ENCODE measurements around the gene SYDE1. TPM values are rescaled to one million over a fixed set of nuclear protein-coding genes. Genes with fewer than 3 reads are reported as not detected.

SYDE1 gene
- total and polyA plus RNA-seq, 10 of the 15 experiments (the other 5 are each of a cell fraction or from before 2014, with no cell fraction given): not detected

GRCh38 chr19:15159251-15159650 lies 52.0 kb downstream of the SYDE1 start:
- Histone ChIP-seq H3K4me3 (no peak overlapping the region), H3K9ac (ENCODE audit: control insufficient read depth, insufficient read depth, low read length) (no peak overlapping the region), H3K4me1 (ENCODE audit: control insufficient read depth, insufficient read depth, low read length) (no peaks in the 10 kb centered on the region), H3K4me2 (ENCODE audit: control insufficient read depth, insufficient read depth) (no peak overlapping the region), H3K27ac (ENCODE audit: control insufficient read depth, insufficient read depth) (no peak overlapping the region), H3K36me3 (ENCODE audit: control insufficient read depth in 2 of 2, insufficient read depth in 2 of 2, low read length in 1 of 2) (no peaks in the 10 kb centered on the region), H4K20me1 (ENCODE audit: control insufficient read depth, insufficient read depth) (no peaks in the 10 kb centered on the region), H3K9me3 (replicated peaks; ENCODE audit: control insufficient read depth, insufficient read depth, low read length) (peaks cover under 1% of the 10 kb centered on the region; the same call in 2 of the 3 replicates), H3K27me3 (replicated peaks in 1 of 2; ENCODE audit: control insufficient read depth in 2 of 2, insufficient read depth in 2 of 2, low read length in 1 of 2) (no peaks in the 10 kb centered on the region), H2AFZ (ENCODE audit: control insufficient read depth, low read depth, low read length) (no peak overlapping the region), H3K79me2 (ENCODE audit: control insufficient read depth, insufficient read depth, low read length) (no peaks in the 10 kb centered on the region)
- no peak for ATAC-seq
- RAD21 ChIA-PET (ENCODE audit: unreplicated experiment): no interaction called here
- 0% methylated on average over 3 of the region's 3 CpGs for WGBS (ENCODE audit: insufficient coverage, insufficient replicate concordance, low lambda C conversion rate, missing lambda C conversion rate)
- no peak for DNase-seq (ENCODE audit: low read depth, low spot score)
- SMC1A ChIA-PET (ENCODE audit: uncharacterized antibody, unreplicated experiment): no interaction called here
- CTCF ChIA-PET: interaction anchor here (0.6 to 1.3 kb wide), 6 partner anchors 10 to 396 kb away, joined by 3 to 5 read pairs (median 3); no protein-coding TSS in a partner anchor
- POLR2A ChIA-PET: no interaction called here
- TF ChIP-seq NFYB (IDR thresholded peaks at IDR 0.05; ENCODE audit: insufficient read depth, low read depth, low read length) (peak; percentile 87), SRF (IDR thresholded peaks at IDR 0.05; ENCODE audit: low read depth in 2 of 2, low read length in 2 of 2) (no peak)
- in situ Hi-C loops (cut with MboI) (no loop called here), intact Hi-C loops (cut with micrococcal nuclease; ENCODE audit: unreplicated experiment) (no loop called here)
- no TSS peak for BruUV-seq (replicated peaks)
- FAIRE-seq: no peak

- no TSS peak for BruUV-seq (replicated peaks)
- H3K79me2 ChIP-seq (ENCODE audit: control insufficient read depth, insufficient read depth, low read length): no peaks in the 10 kb centered on the region
- no peak overlapping the region for H3K4me3 ChIP-seq
- no peak for DNase-seq (ENCODE audit: low read depth, low spot score)
- H3K36me3 ChIP-seq (ENCODE audit: control insufficient read depth in 2 of 2, insufficient read depth in 2 of 2, low read length in 1 of 2): no peaks in the 10 kb centered on the region
- ChIA-PET RAD21 (ENCODE audit: unreplicated experiment) (interaction anchor here (0.5 to 1.4 kb wide), 3 partner anchors 12 to 394 kb away, joined by 3 to 4 read pairs (median 4); no protein-coding TSS in a partner anchor), SMC1A (ENCODE audit: uncharacterized antibody, unreplicated experiment) (interaction anchor here (0.5 to 0.8 kb wide), 2 partner anchors 12 to 394 kb away, joined by 3 to 4 read pairs; no protein-coding TSS in a partner anchor), CTCF (interaction anchor here (0.7 to 1.5 kb wide), 12 partner anchors 9 to 1217 kb away, joined by 3 to 8 read pairs (median 4); partner anchors contain the start of genes AKAP8L and FAM32A), POLR2A (interaction anchor here (0.6 kb wide), 1 partner anchor 1256 kb away, joined by 3 read pairs; no protein-coding TSS in a partner anchor)
- H3K4me1 ChIP-seq (ENCODE audit: control insufficient read depth, insufficient read depth, low read length): no peaks in the 10 kb centered on the region
- no peaks in the 10 kb centered on the region for H4K20me1 ChIP-seq (ENCODE audit: control insufficient read depth, insufficient read depth)
- H2AFZ ChIP-seq (ENCODE audit: control insufficient read depth, low read depth, low read length): no peak overlapping the region
- H3K9me3 ChIP-seq (replicated peaks; ENCODE audit: control insufficient read depth, insufficient read depth, low read length): peaks cover 7% of the 10 kb centered on the region; the same call in 1 of the 3 replicates
- H3K4me2 ChIP-seq (ENCODE audit: control insufficient read depth, insufficient read depth): no peak overlapping the region
- H3K27ac ChIP-seq (ENCODE audit: control insufficient read depth, insufficient read depth): no peak overlapping the region
- no peak overlapping the region for H3K9ac ChIP-seq (ENCODE audit: control insufficient read depth, insufficient read depth, low read length)
- FAIRE-seq: no peak
- intact Hi-C loops (cut with micrococcal nuclease; ENCODE audit: unreplicated experiment) (loop anchor here (1.0 kb wide), 1 partner anchor 395 kb away; no protein-coding TSS in a partner anchor), in situ Hi-C loops (cut with MboI) (no loop called here)
- peak; percentile 66 for ATAC-seq
- H3K27me3 ChIP-seq (replicated peaks in 1 of 2; ENCODE audit: control insufficient read depth in 2 of 2, insufficient read depth in 2 of 2, low read length in 1 of 2): no peaks in the 10 kb centered on the region
- 37% methylated on average over 30 of the region's 42 CpGs for WGBS (ENCODE audit: insufficient coverage, insufficient replicate concordance, low lambda C conversion rate, missing lambda C conversion rate)
- TF ChIP-seq SMAD1 (IDR thresholded peaks at IDR 0.05; ENCODE audit: low read depth, partially characterized antibody) (no peak), CHD4 (IDR thresholded peaks at IDR 0.05) (no peak), CTCF (IDR thresholded peaks at IDR 0.05 in 2 of 3, conservative IDR thresholded peaks at IDR 0.05 in 1 of 3; ENCODE audit: control insufficient read depth in 2 of 3, extremely low read depth in 1 of 3, insufficient read depth in 1 of 3, low read depth in 3 of 3, low read length in 3 of 3) (peak; percentile 57 to 62 (median 61)), RAD21 (IDR thresholded peaks at IDR 0.05; ENCODE audit: insufficient read depth, low read depth, low read length) (peak; percentile 58), SMC3 (IDR thresholded peaks at IDR 0.05; ENCODE audit: borderline replicate concordance, low read length) (peak; percentile 29; the same call in 1 of the 2 replicates)
- TF ChIP-seq, protein P1, sequence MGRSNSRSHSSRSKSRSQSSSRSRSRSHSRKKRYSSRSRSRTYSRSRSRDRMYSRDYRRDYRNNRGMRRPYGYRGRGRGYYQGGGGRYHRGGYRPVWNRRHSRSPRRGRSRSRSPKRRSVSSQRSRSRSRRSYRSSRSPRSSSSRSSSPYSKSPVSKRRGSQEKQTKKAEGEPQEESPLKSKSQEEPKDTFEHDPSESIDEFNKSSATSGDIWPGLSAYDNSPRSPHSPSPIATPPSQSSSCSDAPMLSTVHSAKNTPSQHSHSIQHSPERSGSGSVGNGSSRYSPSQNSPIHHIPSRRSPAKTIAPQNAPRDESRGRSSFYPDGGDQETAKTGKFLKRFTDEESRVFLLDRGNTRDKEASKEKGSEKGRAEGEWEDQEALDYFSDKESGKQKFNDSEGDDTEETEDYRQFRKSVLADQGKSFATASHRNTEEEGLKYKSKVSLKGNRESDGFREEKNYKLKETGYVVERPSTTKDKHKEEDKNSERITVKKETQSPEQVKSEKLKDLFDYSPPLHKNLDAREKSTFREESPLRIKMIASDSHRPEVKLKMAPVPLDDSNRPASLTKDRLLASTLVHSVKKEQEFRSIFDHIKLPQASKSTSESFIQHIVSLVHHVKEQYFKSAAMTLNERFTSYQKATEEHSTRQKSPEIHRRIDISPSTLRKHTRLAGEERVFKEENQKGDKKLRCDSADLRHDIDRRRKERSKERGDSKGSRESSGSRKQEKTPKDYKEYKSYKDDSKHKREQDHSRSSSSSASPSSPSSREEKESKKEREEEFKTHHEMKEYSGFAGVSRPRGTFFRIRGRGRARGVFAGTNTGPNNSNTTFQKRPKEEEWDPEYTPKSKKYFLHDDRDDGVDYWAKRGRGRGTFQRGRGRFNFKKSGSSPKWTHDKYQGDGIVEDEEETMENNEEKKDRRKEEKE (IDR thresholded peaks at IDR 0.05): no peak
These were observed 54.1 kb downstream of the SYDE1 start for GRCh38 chr19:15161028-15161984.
